Peyer's patch (tissue), 4 donors: ENCODE measurements around the gene CCDC69.

ENCODE experiments used
- CTCF ChIP-seq, 6 experiments: fragments of 450-650 bp in 4 of 6; fragments of 200-600 bp in 2 of 6; sonication (generic) in 1 of 6; IDR thresholded peaks; one replicate each; pipeline ENCODE4 v1.5.1; 2017 to 2019; ENCODE audit warnings: antibody characterized with exemption in 6 of 6, mild to moderate bottlenecking in 3 of 6, moderate library complexity in 1 of 6
- POLR2A ChIP-seq, 2 donors: fragments of 450-650 bp; IDR thresholded peaks; one replicate each; pipeline ENCODE4 v1.5.1; 2017; ENCODE audit warnings: antibody characterized with exemption in 2 of 2, mild to moderate bottlenecking in 2 of 2, moderate library complexity in 2 of 2

GRCh38 chr5:151148583-151148982 is 75.3 kb downstream of the CCDC69 start:
- TF ChIP-seq CTCF (IDR thresholded peaks at IDR 0.05) = no peak
- no peak for TF ChIP-seq POLR2A (IDR thresholded peaks at IDR 0.05)
